K562 treated with DMSO at 1 percent for 4 hours (cell line): Measurements from ENCODE around the gene BTBD2. TPM values are rescaled to one million over a fixed set of nuclear protein-coding genes. Genes with fewer than 3 reads are reported as not detected.

ENCODE experiments used
- total RNA-seq: library from RNA; unstranded; fragments of 300-600 nt; gene quantifications from 2 replicates; pipeline ENCODE4 v1.2.3, GENCODE V29; 2022; ENCODE audit not compliant: insufficient read depth

BTBD2 gene
- 73.4 and 74.1 TPM in 2 replicates for total RNA-seq

GRCh38 chr19:2015608-2015950, at the start of gene BTBD2:
TSS of gene BTBD2 (minus strand) at chr19:2015714. CDS start at chr19:2015703, 11 bp downstream.

GRCh38 chr19:2050991-2051772, 35.7 kb upstream of the BTBD2 start, which contains the start of gene MKNK2:
TSS of gene MKNK2 (minus strand) at chr19:2051244. CDS start at chr19:2050851, 393 bp downstream.

GRCh38 chr19:1941146-1942077, 74.1 kb downstream of the BTBD2 start, which contains the start of gene CSNK1G2:
TSS of gene CSNK1G2 (plus strand) at chr19:1941172. CDS start at chr19:1969773, 28,601 bp downstream.

Other genes starting within 250 kb of the BTBD2 start
- 2.9 and 3.1 TPM in 2 replicates for gene ATP8B3, start 203.4 kb downstream of the BTBD2 start, total RNA-seq
- gene REXO1, start 167.2 kb downstream of the BTBD2 start, total RNA-seq, result 29.2 and 37.3 TPM in 2 replicates
- gene KLF16, start 152.1 kb downstream of the BTBD2 start, total RNA-seq, result 18.8 and 36.0 TPM in 2 replicates
- 138 and 148 TPM in 2 replicates for gene ABHD17A, start 130.2 kb downstream of the BTBD2 start, total RNA-seq
- 17.2 and 23.5 TPM in 2 replicates for gene ADAT3, start 110.3 kb downstream of the BTBD2 start, total RNA-seq
- 54.0 and 61.0 TPM in 2 replicates for gene SCAMP4, start 110.3 kb downstream of the BTBD2 start, total RNA-seq
- gene CSNK1G2, start 74.5 kb downstream of the BTBD2 start, total RNA-seq, result 70.6 and 94.9 TPM in 2 replicates
- 307 and 424 TPM in 2 replicates for gene MKNK2, start 35.5 kb upstream of the BTBD2 start, total RNA-seq
- gene MOB3A, start 80.6 kb upstream of the BTBD2 start, total RNA-seq, result 9.4 and 12.8 TPM in 2 replicates
- gene IZUMO4, start 81.2 kb upstream of the BTBD2 start, total RNA-seq, result 1.6 and 2.1 TPM in 2 replicates
- gene AP3D1, start 135.9 kb upstream of the BTBD2 start, total RNA-seq, result 105 and 113 TPM in 2 replicates
- gene DOT1L, start 148.2 kb upstream of the BTBD2 start, total RNA-seq, result 33.4 and 48.5 TPM in 2 replicates
- gene PLEKHJ1, start 220.6 kb upstream of the BTBD2 start, total RNA-seq, result 161 and 165 TPM in 2 replicates
- gene SF3A2, start 221.1 kb upstream of the BTBD2 start, total RNA-seq, result 91.7 and 92.4 TPM in 2 replicates
- 29.5 and 37.7 TPM in 2 replicates for gene AMH, start 233.6 kb upstream of the BTBD2 start, total RNA-seq
- gene JSRP1, start 240.7 kb upstream of the BTBD2 start, total RNA-seq, result not detected in 2 replicates